Activated naive CD4-positive, alpha-beta T cell treated with anti-CD3 and anti-CD28 coated beads, Interleukin-2, amount 50 U/mL, for 72 hours (primary cell): ENCODE measurements around the gene INPP5A. TPM values are rescaled to one million over a fixed set of nuclear protein-coding genes. Genes with fewer than 3 reads are reported as not detected.

Experiments
- ATAC-seq, 2 donors: fragments of 150-1000 bp; cut with Tn5 transposase; 2 replicates each; pipeline ENCODE4 v1.10.0; 2021; ENCODE audit warnings: mild to moderate bottlenecking in 2 of 2, moderate library complexity in 2 of 2
- DNase-seq, 2 donors: peaks; one replicate each; pipeline ENCODE4 v3.0.0; 2021 to 2022; ENCODE audit warnings: low spot score in 2 of 2
- H3K27ac Mint-ChIP-seq, 2 donors: one replicate each; pipeline ENCODE4 v1.8.0; 2022; ENCODE audit warnings: mild to moderate bottlenecking in 2 of 2, mixed read lengths in 2 of 2
- H3K36me3 Mint-ChIP-seq, 2 donors: one replicate each; pipeline ENCODE4 v1.8.0; 2022; ENCODE audit warnings: mixed read lengths in 2 of 2
- H3K9me3 Mint-ChIP-seq, 2 donors: one replicate each; pipeline ENCODE4 v1.8.0; 2022; ENCODE audit warnings: mixed read lengths in 2 of 2
- total RNA-seq, 2 donors: library from RNA; stranded (reverse); gene quantifications; one replicate each; pipeline ENCODE4 v1.2.3, GENCODE V29; 2022

The INPP5A gene
- total RNA-seq, 2 donors from 2014 or later = 10.5 to 14.0 TPM

DNA sequence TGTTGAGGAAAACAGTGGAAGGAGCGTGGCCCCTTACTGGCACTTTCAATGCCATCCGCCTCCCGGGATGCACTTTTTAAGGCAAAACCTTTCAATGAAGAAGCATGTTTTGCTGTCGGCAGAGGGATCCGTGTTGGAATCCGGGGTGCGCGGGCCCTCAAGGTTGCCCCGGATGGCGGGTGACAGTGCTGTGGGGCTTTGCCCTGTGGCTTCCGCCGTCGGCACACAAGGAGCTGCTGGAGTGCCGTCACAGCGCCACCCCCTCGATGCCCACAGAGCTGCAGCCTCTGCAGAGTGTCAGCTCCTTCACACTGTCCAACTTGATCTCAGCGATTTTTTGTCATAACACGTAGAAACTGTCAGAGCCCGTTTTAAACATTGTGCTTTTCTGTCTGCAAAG lies 189.4 kb downstream of the INPP5A start:
- Mint-ChIP-seq H3K27ac (peak overlapping the region; percentile 22 to 31), H3K36me3 (no peaks in the 10 kb centered on the region), H3K9me3 (no peaks in the 10 kb centered on the region)
- ATAC-seq = no peak
- no peak for DNase-seq

DNA sequence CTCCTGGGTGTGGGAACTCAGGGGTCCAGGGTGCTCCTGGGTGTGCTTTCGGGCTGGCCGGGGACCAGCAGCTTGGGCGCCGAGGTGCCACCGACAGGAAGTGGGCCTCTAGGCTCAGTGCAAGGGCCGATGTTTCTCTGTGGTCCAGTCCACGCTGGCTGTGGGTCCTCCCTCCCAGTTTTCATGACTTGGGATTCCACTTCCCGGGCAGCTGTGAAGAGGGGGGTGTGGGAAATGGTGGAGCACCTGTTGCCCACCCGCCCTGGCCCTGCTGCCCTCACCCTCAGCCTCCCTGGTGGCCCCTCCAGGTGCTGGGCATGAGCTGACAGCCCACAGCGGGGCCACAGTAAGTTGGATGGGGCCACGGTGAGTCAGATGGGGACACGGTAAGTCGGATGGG lies 189.8 kb downstream of the INPP5A start:
- DNase-seq (no peak), ATAC-seq (no peak)
- peak overlapping the region; percentile 22 to 31 for H3K27ac Mint-ChIP-seq
- H3K9me3 Mint-ChIP-seq = no peaks in the 10 kb centered on the region
- H3K36me3 Mint-ChIP-seq = no peaks in the 10 kb centered on the region

DNA sequence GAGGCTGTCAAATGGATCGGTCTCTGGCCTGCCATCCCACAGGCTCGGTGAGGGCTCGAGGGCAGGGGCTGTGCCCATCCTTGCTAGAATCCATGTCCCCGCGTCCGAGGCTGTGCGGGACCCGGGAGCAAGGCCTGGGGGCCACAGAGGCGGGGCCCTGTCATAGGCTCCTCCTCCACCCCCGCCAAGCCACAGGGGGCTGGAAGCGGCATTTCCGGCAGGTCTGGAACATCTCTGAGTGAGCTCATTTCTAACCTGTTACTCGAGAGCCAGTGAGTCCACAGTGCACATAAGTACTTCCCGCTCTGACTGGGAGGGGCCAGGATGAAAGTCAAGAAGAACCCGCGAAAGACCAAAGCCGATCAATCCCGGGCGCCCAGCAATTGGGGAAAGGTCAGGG lies 190.7 kb downstream of the INPP5A start:
- H3K36me3 Mint-ChIP-seq = no peaks in the 10 kb centered on the region
- ATAC-seq (no peak), DNase-seq (no peak)
- no peaks in the 10 kb centered on the region for H3K9me3 Mint-ChIP-seq
- H3K27ac Mint-ChIP-seq = no peak overlapping the region

DNA sequence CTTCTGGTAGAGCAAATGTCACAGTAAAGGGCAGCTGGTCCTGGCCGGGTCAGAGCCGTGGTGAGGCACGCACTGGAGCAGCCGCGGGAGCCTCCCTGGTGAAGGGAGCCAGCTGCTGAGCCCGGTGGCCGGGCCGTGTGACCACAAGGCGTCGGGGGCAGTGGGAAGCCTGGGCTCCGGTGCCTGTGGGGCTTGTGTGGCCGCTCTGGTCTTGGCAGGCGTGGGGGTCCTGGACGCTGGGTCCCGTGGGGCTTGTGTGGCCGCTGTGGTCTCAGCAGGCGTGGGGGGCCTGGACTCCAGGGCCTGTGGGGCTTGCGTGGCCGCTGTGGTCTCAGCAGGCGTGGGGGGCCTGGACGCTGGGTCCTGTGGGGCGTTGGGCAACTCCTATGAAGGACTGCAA lies 191.2 kb downstream of the INPP5A start:
- DNase-seq (no peak), ATAC-seq (no peak)
- H3K36me3 Mint-ChIP-seq = no peaks in the 10 kb centered on the region
- no peak overlapping the region for H3K27ac Mint-ChIP-seq
- no peaks in the 10 kb centered on the region for H3K9me3 Mint-ChIP-seq

DNA sequence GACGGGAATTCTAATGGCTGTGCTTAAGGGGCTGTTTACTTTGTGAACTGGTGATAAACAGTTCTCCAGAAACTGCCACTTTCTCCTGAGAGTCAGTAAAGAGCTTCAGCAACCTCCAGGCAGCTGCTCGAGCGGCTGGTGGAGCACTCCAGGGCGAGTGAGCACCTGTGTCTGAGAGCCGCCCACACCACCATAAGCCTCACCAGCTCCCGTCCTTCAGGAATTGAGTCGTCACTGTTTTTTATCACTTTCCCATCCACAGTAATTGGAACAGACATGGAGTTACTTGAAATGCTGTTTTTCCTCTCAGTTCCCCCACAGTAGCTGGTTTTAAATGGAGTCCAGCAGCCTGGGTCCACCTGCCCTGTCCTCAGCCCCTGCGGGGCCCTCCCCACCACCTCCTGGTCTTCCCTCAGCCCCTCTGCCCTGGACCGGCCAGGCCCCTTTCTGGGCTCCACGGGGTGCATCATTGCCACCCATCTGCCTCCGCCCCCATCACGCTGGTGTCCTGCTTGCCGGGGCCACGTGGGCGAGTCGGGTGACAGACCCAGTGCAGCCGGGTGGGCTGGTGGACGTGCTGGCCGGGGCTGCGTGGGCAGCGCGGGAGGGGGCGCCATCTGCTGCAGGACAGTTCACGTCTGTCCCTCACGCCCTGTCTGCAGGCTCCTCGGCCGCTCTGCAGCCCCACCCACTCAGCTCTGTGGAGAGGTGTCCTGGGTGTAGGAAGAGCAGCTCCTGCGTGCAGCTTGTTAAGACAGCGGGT lies 192.4 kb downstream of the INPP5A start:
- no peak overlapping the region for H3K27ac Mint-ChIP-seq
- H3K36me3 Mint-ChIP-seq = no peaks in the 10 kb centered on the region
- DNase-seq (no peak), ATAC-seq (no peak)
- H3K9me3 Mint-ChIP-seq = no peaks in the 10 kb centered on the region

DNA sequence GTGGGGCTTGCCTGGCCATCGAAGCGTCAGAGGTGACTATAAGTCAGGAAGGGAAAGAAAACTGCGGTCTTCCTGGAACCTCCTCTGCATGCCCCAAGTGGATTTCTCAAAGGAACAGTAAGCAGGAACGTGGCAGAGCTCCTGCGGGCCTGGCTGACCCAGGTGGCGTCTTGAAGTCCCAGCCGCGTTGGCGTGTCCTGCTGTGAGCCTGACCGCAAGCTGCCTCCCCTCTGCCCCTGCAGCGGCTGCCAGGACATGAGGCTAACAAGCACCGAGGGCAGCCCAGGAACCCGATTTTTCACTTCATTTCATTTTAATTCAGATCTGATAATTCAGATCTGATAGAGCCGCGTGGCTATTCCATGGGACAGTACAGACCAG lies 193.0 kb downstream of the INPP5A start:
- no peaks in the 10 kb centered on the region for H3K36me3 Mint-ChIP-seq
- ATAC-seq = no peak
- H3K9me3 Mint-ChIP-seq = no peaks in the 10 kb centered on the region
- no peak overlapping the region for H3K27ac Mint-ChIP-seq
- no peak for DNase-seq

DNA sequence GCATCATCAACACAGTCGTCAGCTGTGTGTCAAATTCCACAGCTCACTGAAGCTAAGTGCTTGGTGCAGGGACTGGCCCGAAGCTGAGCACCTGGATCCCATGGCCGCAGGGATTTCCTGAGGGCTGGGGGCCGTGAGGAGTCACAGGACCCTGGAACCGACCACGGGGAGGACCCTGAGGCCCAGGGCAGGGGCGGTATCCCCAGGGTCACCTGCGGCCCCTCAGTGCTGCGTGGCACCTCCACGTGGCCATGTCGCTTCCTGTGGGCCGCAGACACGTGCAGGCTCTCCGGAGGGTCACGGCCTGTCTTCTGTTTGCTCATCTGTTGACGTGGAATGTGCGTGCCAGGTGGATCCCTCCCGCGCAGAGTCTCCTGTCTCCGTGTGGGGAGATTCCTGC lies 194.9 kb downstream of the INPP5A start:
- DNase-seq (no peak), ATAC-seq (no peak)
- Mint-ChIP-seq H3K27ac (no peak overlapping the region), H3K36me3 (no peaks in the 10 kb centered on the region), H3K9me3 (no peaks in the 10 kb centered on the region)

DNA sequence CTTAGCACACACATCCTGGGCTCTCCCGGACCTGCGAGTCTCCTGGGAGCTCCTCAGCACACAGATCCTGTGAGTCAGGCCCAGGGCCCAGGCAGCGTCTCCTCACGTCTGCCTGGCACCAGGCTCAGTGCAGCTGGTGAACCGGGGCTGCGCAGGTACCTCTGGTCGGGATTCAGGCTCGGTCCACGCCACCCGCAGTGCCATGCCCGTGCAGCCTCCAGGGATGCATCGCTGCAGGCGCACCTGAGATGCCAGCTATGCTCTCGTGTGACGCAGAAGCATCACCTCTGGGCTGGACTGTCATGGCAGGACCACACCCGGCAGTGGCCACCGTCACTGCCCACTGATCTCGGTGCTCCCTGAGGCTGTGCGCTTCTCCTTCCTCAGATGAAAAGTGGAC lies 196.3 kb downstream of the INPP5A start:
- Mint-ChIP-seq H3K9me3 (no peaks in the 10 kb centered on the region), H3K36me3 (no peaks in the 10 kb centered on the region), H3K27ac (no peak overlapping the region)
- ATAC-seq = no peak
- DNase-seq = no peak

DNA sequence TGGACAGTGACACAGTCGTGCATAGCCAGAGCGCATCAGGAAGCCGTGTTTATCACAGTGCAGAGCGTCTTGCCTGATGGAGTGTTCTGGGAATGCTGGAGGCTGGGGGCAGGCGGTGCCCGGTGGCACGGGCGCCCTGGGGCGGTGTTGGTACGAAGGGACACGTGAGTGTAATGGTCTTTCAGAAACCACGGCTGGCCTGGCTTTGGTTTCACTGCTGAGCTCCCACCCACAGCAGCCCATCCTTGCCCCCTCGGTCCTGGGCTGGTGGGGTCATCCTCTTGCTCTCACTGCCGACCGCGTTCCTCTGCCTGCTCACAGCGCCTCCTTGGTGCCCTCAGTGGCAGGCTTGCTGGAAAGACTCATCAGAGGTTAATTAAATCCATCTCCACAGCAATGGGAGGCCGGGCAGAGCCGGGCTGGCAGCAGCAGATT lies 197.8 kb downstream of the INPP5A start:
- DNase-seq (no peak), ATAC-seq (no peak)
- Mint-ChIP-seq H3K36me3 (no peaks in the 10 kb centered on the region), H3K9me3 (no peaks in the 10 kb centered on the region), H3K27ac (no peak overlapping the region)

DNA sequence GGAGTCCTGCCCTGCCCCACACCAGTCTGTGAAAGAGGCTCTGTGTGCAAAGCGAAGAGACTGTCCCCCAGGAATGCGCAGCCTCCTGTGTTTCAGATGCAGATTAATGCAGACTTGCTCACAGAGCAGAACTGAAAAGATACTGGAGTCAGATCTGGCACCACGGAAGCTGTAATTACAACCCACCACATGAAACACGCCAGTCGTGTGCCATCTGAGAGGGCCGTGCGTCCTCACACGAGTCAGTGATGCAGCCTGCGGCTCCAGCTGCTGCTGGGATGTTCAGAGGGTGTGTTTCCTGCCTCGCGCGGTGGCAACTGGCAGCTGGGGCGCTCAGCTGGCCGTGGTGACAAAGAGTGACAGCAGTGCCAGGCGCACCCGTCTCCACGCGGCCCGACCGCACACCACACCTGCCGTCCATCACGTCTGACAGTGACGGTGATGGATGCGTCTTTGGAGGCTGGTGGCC lies 198.4 kb downstream of the INPP5A start:
- ATAC-seq = no peak
- DNase-seq = no peak
- Mint-ChIP-seq H3K27ac (no peak overlapping the region), H3K9me3 (no peaks in the 10 kb centered on the region), H3K36me3 (no peaks in the 10 kb centered on the region)

DNA sequence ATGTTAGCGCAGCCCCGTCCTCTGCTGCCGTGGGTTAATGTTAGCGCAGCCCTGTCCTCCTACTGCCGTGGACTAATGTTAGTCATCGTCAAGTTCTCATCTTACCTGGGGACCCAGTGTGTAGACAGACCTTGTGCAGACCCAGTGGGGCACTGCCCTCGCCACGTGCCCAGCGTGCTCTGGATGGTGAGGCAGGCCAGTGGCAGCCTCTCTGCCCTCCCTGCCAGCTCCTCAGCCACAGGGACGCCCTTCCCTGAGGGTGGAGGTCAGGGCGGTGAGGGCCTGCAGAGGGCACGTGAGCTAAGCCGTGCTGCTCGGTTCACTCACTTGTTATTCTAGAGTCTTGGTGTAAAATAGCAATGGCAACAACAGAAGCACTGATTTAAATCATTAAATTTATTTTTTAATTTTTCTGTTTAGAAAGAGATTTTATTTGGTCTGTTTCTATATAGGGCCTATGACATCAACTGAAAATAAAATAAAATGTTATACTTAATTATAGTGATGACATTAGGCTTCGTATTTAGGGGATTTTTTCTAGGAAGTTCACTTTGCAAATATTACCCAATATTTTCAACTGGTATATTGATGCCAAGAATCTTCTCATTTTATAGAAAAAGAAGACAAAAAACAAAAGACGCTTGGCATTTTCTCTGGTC lies 199.9 kb downstream of the INPP5A start:
- ATAC-seq (peak in 1 of 2 donors; percentile 16), DNase-seq (no peak)
- no peak overlapping the region for H3K27ac Mint-ChIP-seq
- H3K36me3 Mint-ChIP-seq = no peaks in the 10 kb centered on the region
- no peaks in the 10 kb centered on the region for H3K9me3 Mint-ChIP-seq

DNA sequence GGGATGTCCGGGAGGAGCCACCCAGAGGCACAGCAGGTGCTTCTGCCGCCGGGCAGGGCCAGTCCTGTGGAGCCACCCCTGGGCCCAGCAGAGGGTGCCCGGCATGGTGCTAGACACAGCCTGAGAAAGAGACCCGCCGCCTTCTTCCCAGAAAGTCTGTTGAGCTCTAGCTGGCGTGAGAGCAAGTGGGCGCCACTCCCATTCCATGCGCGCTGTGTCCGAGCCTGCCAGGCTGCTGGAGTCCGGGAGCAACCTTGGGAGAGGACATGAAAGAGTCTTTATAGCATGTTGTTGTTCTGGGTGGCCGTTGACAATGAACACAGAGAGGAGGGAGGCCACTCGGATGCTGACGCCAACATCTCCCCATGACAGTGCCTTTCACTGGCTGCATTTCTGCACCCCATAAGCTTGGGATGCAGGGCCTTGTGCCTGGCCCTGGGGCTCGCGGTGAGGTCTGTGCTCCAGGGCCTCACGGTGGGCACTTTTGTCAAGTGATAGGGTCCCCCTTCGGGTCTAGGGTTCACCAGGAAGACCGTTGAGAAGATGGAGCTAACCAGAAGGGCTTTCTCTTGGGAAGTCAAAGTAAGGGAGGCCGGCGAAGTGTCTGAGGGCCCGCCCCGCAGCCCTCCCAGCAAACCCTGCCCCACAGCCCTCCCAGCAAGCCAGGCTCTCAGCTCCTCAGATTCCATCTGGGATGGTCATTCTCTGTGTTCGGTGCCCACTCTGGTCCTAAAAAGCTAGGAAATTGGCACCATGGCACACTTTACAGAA lies 201.1 kb downstream of the INPP5A start:
- no peaks in the 10 kb centered on the region for H3K36me3 Mint-ChIP-seq
- DNase-seq (no peak), ATAC-seq (no peak)
- peak overlapping the region in 1 of 2 donors; percentile 36 for H3K27ac Mint-ChIP-seq
- H3K9me3 Mint-ChIP-seq = no peaks in the 10 kb centered on the region

DNA sequence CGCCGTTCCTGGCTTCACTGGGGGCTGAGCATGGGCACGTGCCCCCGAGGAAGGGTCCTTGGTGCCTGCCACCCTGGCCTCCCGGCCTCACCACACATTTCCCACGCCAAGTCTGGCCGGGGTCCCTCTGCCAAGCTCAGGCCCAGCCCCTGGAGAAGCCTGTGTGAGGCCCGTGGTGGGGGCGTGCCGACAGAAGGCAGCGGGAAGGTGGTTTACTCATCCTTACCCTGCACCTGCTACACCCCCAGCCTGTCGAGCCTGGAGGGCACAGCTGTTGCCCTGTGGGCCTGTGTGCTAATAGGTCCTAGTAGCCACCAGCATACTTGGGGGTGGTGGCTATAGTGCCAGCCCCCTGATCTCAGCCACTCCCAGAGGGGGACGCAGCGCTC lies 201.6 kb downstream of the INPP5A start:
- ATAC-seq (no peak), DNase-seq (no peak)
- no peak overlapping the region for H3K27ac Mint-ChIP-seq
- no peaks in the 10 kb centered on the region for H3K9me3 Mint-ChIP-seq
- H3K36me3 Mint-ChIP-seq = no peaks in the 10 kb centered on the region

DNA sequence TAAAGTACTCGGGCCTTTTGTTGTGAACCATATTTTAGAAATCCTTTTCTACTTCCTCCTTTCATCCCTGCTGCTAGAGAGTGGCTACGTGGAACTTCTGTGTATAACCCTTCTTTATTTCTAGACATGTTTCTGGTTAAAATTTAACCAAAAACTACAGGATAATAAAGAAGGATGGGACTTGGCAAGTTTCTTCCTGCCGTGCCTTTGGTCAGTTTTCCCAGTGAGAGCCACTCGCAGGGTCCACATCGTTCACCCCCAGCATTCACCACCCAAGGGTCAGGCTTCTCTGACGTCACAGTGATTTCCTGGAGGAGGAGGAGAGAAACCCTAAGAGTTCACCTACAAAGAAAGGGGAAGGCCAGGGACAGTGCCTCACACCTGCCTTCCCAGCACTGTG lies 203.0 kb downstream of the INPP5A start:
- Mint-ChIP-seq H3K9me3 (no peaks in the 10 kb centered on the region), H3K36me3 (no peaks in the 10 kb centered on the region), H3K27ac (no peak overlapping the region)
- ATAC-seq (no peak), DNase-seq (no peak)

DNA sequence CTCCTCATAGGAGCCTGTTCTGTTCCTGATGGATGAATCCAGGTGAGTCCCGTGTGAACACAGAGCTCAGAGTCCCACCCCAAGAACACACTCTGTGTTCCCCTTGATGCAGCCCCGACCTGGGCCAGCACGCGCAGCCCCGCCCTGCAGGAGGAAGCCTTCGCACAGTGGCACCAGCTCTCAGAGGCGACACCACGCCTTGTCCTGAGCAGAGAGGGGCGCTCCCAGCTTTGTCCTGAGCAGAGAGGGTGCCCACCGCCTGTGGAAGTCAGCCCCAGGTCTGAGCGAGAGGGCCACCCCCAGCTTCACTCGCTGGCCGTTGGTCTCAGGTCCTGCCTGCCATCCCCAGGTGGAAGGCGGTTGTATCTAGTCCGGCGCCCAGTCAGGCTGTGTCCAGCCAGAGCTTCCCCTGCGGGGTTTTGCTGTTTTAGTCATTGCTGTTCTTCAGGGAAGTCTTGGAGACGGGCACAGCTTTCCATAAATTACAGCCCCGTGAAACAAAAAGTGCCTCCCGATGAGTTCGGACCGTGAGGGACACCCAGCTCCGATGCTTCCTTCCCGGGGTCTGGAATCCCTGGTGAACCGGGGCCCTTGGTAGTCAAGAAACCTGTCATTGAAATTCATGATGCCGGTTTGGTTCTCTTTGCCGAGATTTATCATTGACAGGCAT lies 204.7 kb downstream of the INPP5A start:
- H3K36me3 Mint-ChIP-seq = no peaks in the 10 kb centered on the region
- H3K9me3 Mint-ChIP-seq = no peaks in the 10 kb centered on the region
- ATAC-seq (no peak), DNase-seq (no peak)
- H3K27ac Mint-ChIP-seq = no peak overlapping the region

DNA sequence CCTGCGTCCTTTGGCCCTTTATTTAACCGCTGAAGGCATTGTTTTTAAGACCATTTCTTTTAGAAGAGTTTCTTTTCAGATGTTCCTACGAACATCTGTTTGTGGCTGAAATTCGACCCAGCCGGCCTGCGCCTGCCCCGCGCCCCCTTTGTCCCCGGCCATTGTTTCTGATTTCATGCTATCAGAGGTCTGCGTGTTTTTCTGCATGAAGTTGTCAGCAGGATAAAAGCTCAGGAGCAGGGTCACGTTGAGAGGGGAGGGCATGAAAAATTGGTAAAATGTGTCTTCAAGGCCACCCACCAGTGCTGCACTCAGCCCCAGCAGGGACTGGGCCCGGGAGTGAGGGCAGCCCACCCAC lies 205.2 kb downstream of the INPP5A start:
- DNase-seq = no peak
- H3K9me3 Mint-ChIP-seq = no peaks in the 10 kb centered on the region
- no peak overlapping the region for H3K27ac Mint-ChIP-seq
- ATAC-seq = no peak
- no peaks in the 10 kb centered on the region for H3K36me3 Mint-ChIP-seq
